Measurements from ENCODE around the gene FASTKD3.

FASTKD3 gene

DNA sequence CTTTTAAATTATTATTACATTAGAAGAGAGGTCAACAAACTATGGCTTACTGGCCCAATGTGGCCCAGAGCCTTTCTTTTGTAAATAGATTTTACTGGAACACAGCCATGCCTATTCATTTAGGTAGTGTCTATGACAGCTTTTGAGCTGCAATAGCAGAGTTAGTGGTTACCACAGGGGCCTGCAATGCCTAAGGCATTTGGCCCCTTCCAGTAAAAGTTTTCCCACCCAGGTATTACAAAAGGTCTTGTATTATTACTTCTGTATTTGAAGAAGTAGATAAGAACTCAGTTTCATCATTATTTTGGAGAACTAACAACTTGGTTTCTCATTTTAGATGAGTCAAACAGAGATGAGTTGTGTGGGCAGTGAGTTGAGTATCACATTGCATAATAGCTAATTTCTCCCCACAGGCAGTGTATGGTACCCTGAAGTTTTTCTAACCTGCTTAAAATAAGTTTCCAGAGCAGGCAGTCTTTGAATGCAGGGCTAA lies 9.6 kb upstream of the FASTKD3 start:
- DNase-seq (ENCODE audit: low spot score) = no peak

DNA sequence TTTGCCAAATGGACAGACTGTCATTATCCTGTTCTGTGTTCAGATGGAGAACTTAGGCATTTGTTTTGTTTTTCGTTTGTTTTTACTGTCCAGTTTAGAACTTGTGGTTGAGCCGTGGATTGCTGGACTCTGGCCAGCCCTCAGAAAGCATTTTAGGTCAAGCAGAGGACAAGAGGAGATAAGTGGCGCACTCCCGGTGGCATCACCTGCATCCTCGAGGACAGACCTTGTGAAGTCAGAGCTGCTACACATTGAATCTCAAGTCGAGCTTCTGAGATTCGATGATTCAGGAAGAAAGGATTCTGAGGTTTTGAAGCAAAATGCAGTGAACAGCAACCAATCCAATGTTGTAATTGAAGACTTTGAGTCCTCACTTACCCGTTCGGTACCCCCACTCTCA lies 9.0 kb upstream of the FASTKD3 start:
- DNase-seq (ENCODE audit: low spot score) = no peak

DNA sequence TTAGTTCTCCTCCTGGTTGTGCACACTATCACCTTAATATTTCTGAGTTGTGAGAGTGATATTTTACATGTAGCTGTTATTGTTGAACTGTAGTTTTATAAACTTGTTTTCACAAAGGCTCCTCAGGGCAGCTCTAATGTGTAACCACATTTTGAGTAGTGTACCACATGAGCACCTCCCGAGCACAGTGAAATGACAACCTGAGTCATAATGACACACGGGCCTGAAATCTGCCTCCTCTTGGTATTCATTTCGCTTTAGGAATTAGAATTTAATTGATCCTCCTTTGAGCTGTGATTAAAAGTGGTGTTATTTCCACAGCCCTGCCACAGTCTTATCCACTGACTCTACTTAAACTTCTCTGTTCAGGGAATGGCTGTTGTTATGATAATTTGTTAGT lies 8.0 kb upstream of the FASTKD3 start:
- no peak for DNase-seq (ENCODE audit: low spot score)

DNA sequence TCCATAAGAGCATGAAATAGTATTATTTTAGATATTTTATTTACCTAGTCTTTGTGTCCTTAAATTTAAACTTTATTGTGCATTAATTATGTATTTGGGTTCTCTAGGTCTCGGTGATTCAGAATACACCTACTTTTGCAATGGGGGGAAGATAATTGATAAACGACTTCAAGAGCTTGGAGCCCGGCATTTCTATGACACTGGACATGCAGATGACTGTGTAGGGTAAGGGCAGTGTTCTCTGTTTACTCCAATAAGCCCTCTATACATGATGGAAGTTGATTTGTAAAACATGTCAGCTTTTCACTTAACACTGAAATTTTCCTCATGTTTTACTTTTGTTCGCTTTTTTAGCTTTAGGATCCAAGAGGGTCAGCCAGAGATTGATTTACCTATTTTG lies 6.3 kb upstream of the FASTKD3 start:
- no peak for DNase-seq (ENCODE audit: low spot score)

DNA sequence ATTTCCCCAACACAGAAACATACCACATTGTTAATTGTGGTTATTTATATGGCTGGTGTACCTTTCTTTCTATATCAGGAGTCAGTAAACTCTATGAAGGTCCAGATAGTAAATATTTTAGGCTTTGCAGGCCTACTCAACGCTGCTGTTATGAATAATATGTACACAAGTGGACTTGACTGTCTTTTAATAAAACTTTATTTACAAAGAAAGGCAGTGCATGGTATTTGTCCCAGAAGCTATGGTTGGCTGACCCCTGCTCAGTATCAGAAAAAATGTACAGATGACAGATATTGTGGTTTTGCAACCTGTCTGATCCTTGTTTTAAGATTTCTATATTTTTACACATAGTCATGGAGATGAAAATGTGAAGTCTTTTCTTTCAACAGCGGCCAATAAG lies 5.8 kb upstream of the FASTKD3 start:
- DNase-seq (ENCODE audit: low spot score) = no peak

DNA sequence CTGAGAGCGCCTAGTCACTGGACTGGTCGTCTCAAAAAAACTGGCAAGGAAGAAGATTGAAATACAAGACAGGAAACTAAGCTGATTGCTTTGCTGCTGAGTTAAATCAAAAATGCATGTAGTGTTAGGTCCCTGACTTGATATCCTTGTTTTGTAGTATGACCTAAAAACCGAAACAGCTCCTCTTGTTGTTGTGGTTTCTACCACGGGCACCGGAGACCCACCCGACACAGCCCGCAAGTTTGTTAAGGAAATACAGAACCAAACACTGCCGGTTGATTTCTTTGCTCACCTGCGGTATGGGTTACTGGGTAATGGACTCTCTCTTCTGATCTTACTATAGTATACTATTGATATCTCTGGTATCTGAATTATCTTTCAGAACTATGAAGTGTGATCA lies 4.4 kb upstream of the FASTKD3 start:
- DNase-seq (ENCODE audit: low spot score) = no peak

DNA sequence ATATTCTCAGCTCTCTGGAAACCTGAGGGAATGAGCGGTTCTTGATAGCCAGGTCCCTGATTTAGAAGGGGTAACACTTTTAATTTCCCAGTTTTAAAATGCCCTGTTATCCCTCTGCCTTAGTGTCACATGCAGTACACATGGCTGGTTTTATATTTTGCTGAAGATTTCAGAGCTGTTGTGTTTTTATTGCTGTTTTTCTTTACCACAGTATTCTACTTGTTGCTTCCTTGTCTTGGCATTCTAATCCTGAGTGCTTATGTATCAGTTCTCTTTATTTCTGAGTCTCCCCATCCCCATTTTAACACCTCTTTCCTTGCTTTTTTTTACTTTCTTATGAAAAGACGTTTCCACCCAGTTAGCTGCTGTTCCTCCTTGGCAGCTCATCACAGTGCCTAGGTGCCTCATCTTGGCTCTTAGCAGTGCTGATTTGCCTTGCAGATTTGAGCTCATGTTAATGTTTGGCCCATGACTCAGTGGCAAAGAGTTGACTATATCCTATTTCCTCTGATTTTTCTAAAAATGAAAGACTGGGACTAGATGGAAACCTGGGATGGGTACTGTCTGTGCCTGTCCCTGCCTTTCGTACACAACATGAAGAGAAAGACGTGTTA lies 3.8 kb upstream of the FASTKD3 start:
- no peak for DNase-seq (ENCODE audit: low spot score)

DNA sequence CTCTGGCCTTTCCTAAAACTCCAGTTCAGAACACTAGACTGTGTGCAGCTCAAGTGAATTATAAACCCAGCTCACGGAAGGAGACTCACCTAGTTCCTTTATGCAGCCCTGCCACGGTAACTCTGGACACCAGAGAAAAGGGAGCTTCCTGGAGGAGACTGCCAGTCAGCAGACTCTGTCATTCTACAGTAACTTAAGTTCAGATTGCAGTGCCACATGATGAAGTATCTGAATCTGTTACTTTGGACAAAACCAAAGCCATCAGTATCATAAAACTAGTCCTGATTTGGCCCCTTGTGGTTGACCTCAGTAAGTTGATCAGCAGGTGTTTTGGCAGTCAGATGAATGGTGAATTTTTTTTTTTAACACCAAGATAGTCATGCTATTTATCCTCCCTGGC lies 2.8 kb upstream of the FASTKD3 start:
- DNase-seq (ENCODE audit: low spot score) = no peak

DNA sequence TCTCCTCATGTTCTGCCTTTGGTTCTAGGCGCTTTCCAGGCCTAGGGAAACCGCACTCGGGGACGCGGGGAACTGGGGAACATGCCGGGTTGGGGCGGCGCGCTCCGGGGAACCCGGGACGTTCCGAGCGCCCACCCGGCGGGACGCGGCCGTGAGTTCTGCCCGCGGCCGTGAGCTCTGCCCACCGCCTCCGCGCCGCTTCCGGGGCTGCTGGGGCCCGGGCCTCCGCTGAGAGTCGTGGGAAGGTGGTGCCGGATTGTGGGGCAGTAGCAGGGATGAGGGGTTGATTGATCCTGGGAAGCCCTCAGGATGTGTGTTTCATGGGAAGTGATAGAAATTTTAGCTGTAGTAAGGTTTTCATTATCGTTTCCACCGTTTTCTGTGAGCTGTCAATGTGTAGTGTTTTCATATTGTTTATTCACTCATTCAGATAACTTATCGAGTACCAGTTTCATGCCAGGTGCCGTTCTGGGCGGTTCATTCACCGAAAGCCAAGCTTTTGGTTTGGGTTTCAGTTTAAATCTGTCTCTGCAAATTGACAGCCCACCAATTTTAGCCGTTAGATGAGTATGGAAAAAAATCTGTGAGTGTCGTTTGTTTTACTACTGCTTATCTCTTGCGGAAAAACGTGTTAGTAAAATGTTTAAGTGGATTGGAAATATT lies 774 bp upstream of the FASTKD3 start:
- peak; percentile 26 for DNase-seq (ENCODE audit: low spot score)

DNA sequence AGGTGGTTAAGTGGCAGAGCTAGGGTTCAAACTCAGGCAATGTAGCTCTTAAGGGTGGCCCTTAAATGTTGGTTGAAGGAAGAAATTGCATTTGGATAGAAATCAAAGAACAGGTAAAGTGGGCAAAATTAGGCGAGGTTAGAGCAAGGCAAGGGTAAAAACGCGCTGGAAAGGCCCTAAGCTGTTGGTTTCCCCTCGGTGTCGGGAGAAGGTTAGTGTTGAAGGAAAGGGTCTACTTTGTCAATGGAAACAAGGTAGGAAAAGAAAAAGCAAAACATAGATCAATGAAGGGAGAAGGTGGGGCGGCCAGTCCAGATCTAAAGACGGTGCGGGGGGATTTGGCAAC lies 431 bp downstream of the FASTKD3 start:
- DNase-seq (ENCODE audit: low spot score) = peak; percentile 12

DNA sequence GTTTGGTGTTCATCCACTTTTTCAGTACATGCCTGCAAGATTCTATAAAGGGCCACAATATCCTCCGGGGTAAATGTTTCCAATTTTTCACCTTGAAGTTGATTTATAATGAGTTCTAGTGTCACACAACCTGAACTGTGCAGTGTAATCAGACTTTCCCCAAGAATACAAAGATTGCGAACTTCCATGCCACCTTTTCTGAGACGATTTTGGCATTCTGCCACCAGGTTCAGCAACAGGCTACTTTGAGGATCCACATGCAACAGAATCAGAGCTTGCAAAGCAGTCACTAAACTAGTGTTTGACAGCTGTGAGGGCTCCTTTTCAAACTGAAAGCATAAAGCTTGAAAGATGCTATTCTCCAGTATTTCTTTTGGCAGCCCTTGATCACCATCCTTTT lies 1.6 kb downstream of the FASTKD3 start:
- no peak for DNase-seq (ENCODE audit: low spot score)

DNA sequence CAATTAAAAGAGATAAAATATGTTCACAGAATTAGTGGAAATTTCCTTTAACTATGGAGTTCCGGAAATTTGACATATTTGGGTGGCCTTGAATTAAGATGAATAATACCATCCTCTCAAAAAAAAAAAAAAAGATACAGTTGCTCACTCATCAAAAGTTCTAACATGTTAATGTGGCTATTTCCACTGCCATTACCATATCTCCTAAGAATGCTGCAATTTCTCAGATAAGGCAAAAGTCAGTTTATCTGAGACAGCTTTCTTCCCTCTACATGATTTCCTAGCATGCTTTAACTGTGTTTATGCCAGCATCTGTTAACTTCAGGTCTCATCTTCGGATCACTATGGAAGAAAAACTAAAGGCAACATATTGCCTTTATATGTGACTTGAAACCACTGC lies 2.6 kb downstream of the FASTKD3 start:
- DNase-seq (ENCODE audit: low spot score) = no peak

DNA sequence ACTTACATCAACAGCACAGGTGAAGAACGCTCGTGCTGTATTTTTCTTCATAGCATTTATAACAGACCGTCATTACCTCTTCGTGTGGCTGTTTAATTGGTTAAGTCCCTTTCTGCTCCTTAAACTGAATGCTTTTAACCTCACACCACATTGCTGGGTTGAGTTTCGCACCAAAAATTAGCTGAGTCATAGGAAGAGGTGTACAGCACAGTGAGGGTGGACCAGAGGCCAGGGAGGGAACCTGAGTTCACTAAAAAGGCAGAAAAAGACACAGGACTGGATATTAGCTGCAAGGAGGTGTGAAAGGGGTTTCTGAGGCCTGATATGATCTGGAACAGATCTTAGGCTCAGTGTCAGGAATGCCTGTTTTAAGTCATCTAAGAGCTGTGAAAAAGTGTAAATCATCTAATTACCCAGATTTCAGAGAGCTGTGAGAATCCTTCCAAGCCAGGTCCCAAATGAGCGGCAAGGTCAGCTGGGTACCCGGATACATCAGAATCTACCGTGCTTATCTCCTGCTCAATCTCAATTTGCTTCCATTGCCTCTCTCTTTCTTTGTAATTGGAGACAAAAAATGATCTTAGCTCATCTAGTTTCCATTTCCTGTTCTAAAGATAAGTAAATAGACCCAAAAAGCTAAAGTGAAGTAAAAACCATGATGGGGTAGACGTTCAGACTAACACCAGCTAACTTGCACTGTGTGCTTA lies 10.8 kb downstream of the FASTKD3 start:
- DNase-seq (ENCODE audit: low spot score) = no peak

DNA sequence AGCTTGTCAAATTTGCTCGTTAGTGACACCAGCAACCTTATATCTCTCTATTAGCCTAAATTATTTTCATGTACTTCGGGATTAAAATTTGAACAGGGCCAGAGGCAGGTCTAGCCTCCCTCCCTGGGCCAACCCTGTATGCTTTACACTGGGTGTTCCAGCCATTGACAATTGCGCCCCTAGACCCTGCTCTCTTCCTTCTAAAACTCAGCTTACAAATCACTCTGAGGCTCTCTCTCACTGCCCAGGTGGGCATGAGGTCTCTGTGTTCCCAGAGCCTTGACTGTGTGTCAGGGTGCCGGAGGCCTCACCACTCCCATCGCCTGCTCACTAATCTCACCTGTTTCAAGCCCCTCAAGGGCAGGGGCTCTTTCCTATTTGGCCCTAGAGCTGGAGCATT lies 11.5 kb downstream of the FASTKD3 start:
- DNase-seq (ENCODE audit: low spot score) = no peak

DNA sequence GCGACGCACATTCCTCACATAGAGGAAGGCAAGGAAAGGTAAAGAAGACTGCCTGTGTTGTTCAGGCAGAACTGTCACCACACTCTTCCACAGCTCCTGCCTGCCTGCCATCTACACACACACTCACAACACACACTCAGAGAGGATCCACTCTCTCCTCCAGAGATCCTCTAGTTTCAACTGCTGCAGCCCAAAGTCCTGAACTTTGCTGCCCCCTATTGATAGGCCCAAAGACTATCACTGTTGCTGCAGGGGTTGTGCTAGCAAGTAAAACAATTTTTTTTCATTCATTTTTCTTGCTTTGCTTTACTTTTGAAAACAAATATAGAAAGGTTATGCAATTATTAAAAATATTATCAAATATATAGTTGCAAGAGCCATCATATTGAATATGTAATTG lies 12.0 kb downstream of the FASTKD3 start:
- no peak for DNase-seq (ENCODE audit: low spot score)

DNA sequence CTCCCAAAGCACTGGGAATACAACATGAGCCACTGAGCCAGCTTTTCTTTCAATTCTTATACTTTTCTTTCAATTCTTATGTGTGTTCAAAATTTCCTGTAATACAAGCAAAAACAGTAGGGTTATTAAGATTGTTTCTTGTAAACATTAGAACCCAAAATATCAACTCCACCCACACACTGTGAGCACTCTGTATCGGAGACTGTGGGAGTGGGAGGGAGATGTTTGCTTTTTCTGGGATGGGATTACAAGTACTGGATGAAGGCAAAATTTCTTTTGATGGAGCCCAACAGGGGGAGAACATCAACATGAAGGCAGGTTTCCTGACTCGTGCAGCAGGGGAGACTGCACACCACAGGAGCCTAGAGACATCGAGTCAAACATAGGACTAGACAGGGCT lies 13.2 kb downstream of the FASTKD3 start:
- DNase-seq (ENCODE audit: low spot score) = no peak

DNA sequence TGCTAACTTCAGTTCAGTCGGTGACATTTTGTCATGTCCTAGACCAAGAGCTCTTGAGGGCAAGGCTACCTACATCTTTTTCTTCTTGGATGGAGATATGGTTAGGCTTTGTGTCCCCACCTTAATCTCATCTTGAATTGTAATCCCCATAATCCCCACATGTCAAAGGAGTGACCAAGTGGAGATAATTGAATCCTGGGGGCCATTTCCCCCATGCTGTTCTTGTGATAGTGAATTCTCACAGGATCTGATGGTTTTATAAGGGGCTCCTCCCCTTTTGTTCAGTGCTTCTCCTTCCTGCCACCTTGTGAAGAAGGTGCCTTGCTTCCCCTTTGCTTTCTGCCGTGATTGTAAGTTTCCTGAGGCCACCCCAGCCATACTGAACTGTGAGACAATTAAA lies 15.8 kb downstream of the FASTKD3 start:
- DNase-seq (ENCODE audit: low spot score) = no peak

DNA sequence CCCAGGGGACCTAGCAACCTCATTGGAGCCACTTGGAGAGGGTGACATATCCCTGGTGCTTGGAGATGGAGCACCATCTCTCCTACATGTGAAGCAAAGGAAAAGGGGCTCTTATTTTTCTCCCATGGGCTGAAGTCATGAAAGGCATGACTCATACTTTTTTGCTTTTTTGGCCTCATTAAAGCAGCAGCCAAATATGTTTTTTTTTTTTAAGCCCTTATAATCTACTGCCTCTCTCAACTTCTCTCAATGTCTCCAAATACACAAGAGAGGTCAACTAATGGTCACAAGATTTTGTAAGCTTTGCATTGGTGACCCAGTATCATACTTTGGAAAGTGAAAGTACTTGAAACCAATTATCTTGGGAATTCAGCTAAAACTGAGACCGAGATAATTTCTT lies 16.3 kb downstream of the FASTKD3 start:
- no peak for DNase-seq (ENCODE audit: low spot score)

DNA sequence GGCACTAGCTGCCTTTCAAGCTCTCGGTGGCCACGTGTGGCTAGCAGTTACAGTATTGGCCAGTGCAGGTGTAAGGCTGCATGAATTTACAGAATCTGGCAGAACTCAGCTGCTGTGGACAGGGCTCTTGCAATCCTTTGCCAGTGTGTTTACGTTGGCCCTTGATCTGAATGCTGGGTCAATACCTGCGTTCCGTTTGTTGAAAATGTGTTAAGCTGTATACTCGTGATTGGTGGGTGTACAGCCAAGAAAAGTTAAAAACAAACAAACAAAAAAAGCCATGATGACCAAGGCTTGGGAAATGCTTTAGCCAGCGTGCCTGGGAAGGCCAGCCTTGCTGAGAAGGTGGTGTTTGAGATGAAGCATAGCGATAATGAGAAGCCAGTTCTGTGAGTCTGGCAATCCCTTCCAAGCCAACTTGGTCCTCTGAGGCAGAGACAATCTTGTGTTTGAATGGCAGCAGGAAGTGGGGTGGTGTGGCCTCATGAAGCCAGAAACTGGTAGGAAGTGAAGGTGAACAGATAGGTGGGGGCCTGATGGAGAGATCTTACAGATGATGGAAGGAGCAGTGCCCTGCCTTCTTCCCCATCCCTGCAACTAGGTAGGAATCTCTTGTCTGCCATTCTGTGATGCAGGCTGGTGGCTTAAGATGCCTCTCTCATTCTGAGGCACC lies 17.1 kb downstream of the FASTKD3 start:
- no peak for DNase-seq (ENCODE audit: low spot score)

DNA sequence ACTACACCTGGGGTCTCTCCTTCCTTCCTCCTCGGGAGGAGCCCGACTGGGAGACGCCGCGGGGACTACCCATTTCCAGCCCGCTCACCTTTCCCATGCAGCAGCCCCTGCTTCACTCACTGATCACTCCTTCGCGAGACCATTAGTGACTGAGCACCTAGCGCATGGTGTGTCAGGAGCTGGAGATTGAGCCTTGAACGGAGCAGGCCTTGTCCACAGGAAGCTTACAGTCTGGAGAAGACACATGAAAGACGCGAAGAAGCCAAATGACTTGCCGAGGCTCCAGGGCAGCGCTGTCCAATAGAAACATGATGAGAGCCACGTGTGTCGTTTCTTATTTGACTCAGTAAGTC lies 17.6 kb downstream of the FASTKD3 start:
- no peak for DNase-seq (ENCODE audit: low spot score)

DNA sequence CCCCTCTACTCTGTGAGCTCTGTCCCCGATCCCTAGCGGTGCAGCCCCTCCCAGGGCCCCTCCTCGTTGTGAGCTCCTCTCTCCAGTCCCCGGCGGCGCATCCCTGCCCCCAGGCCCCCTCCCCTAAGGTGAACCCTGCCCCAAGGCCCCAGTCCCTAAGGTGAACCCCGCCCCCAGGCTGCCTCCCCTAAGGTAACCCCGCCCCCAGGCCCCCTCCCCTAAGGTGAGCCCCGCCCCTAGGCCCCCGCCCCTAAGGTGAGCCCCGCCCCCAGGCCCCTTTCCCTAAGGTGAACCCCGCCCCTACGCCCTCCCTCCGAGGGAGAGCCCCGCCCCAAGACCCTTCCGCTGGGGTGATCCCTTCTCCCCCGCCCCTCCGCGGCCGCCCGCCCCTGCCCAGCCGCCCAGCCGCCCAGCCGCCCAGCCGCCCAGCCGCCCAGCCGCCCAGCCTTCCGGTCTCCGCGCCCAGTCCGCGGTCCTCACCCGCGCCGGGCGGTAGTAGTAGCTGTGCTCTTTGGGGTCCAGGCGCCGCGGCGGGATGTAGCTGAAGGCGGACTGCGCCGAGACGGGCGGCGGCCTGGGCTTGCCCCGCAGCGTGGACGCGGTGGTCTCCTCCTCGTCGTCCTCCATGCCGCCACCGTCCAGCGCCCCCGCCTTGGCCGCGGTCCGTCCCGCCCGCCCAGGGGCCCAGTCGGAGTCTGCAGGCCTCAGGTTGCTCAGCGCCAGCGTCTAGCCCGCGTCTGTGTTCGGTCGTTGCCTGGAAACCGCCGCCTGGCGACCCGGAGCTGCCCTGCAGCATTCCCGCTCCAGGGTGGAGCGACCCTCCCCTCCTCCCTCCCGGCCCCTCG lies 18.2 kb downstream of the FASTKD3 start, which contains the start of gene CFAP90:
Gene CFAP90, minus strand, starts transcription at position 739 of the 845 bp plus-strand sequence. Its CDS starts 112 bp downstream, at position 627.
- peak; percentile 13 for DNase-seq (ENCODE audit: low spot score)
